Mucosa of descending colon (tissue), 3 donors: ENCODE measurements around the gene MPHOSPH9. TPM values are rescaled to one million over a fixed set of nuclear protein-coding genes. Genes with fewer than 3 reads are reported as not detected.

Experiments
- ATAC-seq: fragments of 200-7000 bp; cut with Tn5 transposase; one replicate; pipeline ENCODE4 v1.9.1; 2020; ENCODE audit warnings: mild to moderate bottlenecking, moderate library complexity
- DNase-seq, 3 donors: peaks; one replicate each; pipeline ENCODE4 v3.0.0-alpha.2; 2020
- H3K36me3 ChIP-seq: fragments of 200-600 bp; one replicate; pipeline ENCODE4 v1.8.0; 2021; ENCODE audit warnings: low read depth, mild to moderate bottlenecking
- H3K4me1 ChIP-seq: fragments of 200-600 bp; one replicate; pipeline ENCODE4 v1.8.0; 2021; ENCODE audit warnings: low read depth, mild to moderate bottlenecking
- H3K4me3 ChIP-seq: fragments of 200-600 bp; one replicate; pipeline ENCODE4 v1.8.0; 2021; ENCODE audit warnings: mild to moderate bottlenecking
- H3K9me3 ChIP-seq: fragments of 200-600 bp; one replicate; pipeline ENCODE4 v1.8.0; 2021; ENCODE audit warnings: mild to moderate bottlenecking
- CTCF ChIP-seq: fragments of 200-600 bp; IDR thresholded peaks from one replicate; pipeline ENCODE4 v1.8.0; 2022; ENCODE audit warnings: antibody characterized with exemption, mild to moderate bottlenecking
- intact Hi-C, 2 donors: fragments of 100-400 bp; cut with DNase I in 1 of 2; cut with micrococcal nuclease in 1 of 2; formaldehyde crosslinking; loops; one replicate each; pipeline versions ENCODE4 v1.11.0 to v1.11.1; 2022; cut with DNase I, micrococcal nuclease
- total RNA-seq, 3 donors: library from RNA; stranded (reverse); fragmentation: NEBNext Ultra II Directional in 2 of 3; extraction: Animal tissue kit (Norgen Biotek cat#: 25700) in 2 of 3; gene quantifications; one replicate each; pipeline versions ENCODE4 v1.2.1 to v1.2.4, GENCODE V29; 2021 to 2023
- donor health status: DM: no; HTN: no; CAD: no; lungs with moderate emphysema.
- donor health status: DM: no; HTN: no; CAD: no.
- donor health status: DM: no; HTN: yes; CAD: no.

MPHOSPH9 gene
- total RNA-seq, 3 donors from 2014 or later, result 19.6 to 28.7 (median 19.8) TPM

GRCh38 chr12:123237646-123238329, 4.8 kb upstream of the MPHOSPH9 start:
- TF ChIP-seq CTCF, result peak; percentile 28
- ATAC-seq, result no peak
- Histone ChIP-seq H3K9me3 (no peaks in the 10 kb centered on the region), H3K4me3 (no peak overlapping the region), H3K36me3 (peaks cover 4% of the 10 kb centered on the region), H3K4me1 (peaks cover 20% of the 10 kb centered on the region)
- intact Hi-C loops, result loop anchor here in 1 of 2 donors (10.0 kb wide), 2 partner anchors 193 to 373 kb away; no protein-coding TSS in a partner anchor
- peak in 2 of 3 donors; percentile 69 to 85 for DNase-seq

GRCh38 chr12:123233505-123234308, 766 bp upstream of the MPHOSPH9 start:
- intact Hi-C loops, result loop anchor here in 1 of 2 donors (10.0 kb wide), 2 partner anchors 189 to 369 kb away; no protein-coding TSS in a partner anchor
- H3K36me3 ChIP-seq, result peaks cover 4% of the 10 kb centered on the region
- H3K4me3 ChIP-seq, result peak overlapping the region; percentile 58
- ATAC-seq (peak; percentile 37), DNase-seq (peak in 2 of 3 donors; percentile 45 to 55)
- peaks cover 20% of the 10 kb centered on the region for H3K4me1 ChIP-seq
- TF ChIP-seq CTCF, result no peak
- no peaks in the 10 kb centered on the region for H3K9me3 ChIP-seq

- TF ChIP-seq CTCF, result no peak
- ATAC-seq (peak; percentile 0), DNase-seq (no peak)
- Histone ChIP-seq H3K4me3 (peak overlapping the region; percentile 58), H3K36me3 (peaks cover 4% of the 10 kb centered on the region), H3K9me3 (no peaks in the 10 kb centered on the region), H3K4me1 (peaks cover 20% of the 10 kb centered on the region)
- intact Hi-C loops, result loop anchor here in 1 of 2 donors (10.0 kb wide), 2 partner anchors 188 to 368 kb away; no protein-coding TSS in a partner anchor
Observed at GRCh38 chr12:123232472-123232806, 502 bp downstream of the MPHOSPH9 start.

GRCh38 chr12:123231931-123232330, 1.0 kb downstream of the MPHOSPH9 start:
- peaks cover 20% of the 10 kb centered on the region for H3K4me1 ChIP-seq

GRCh38 chr12:123229051-123229450, 3.9 kb downstream of the MPHOSPH9 start:
- intact Hi-C loops, result no loop called here
- DNase-seq (no peak), ATAC-seq (no peak)
- Histone ChIP-seq H3K36me3 (peaks cover 4% of the 10 kb centered on the region), H3K9me3 (no peaks in the 10 kb centered on the region), H3K4me1 (peaks cover 2% of the 10 kb centered on the region), H3K4me3 (no peak overlapping the region)
- TF ChIP-seq CTCF, result no peak

More at GRCh38 chr12:123231931-123232330, 1.0 kb downstream of the MPHOSPH9 start:
- ATAC-seq (no peak), DNase-seq (no peak)
- Histone ChIP-seq H3K36me3 (peaks cover 4% of the 10 kb centered on the region), H3K4me3 (no peak overlapping the region), H3K9me3 (no peaks in the 10 kb centered on the region)
- TF ChIP-seq CTCF, result no peak
- intact Hi-C loops, result loop anchor here in 1 of 2 donors (10.0 kb wide), 2 partner anchors 187 to 367 kb away; no protein-coding TSS in a partner anchor
